Sigmoid colon (tissue), 7 donors: ENCODE data around the gene KDR. TPM values are rescaled to one million over a fixed set of nuclear protein-coding genes. Genes with fewer than 3 reads are reported as not detected.

ENCODE experiments used
- DNase-seq: peaks from one replicate; pipeline ENCODE4 v3.0.0-alpha.2; 2019
- H3K27ac ChIP-seq, 4 donors: fragments of 200-600 bp; sonication (generic); one replicate each; pipeline ENCODE4 v1.5.1; 2016 to 2019; ENCODE audit warnings: mild to moderate bottlenecking in 1 of 4
- H3K27me3 ChIP-seq, 3 donors: fragments of 200-600 bp; sonication (generic); one replicate each; pipeline ENCODE4 v1.5.1; 2019; ENCODE audit warnings: mild to moderate bottlenecking in 1 of 3
- H3K36me3 ChIP-seq, 4 donors: fragments of 200-600 bp; sonication (generic); one replicate each; pipeline ENCODE4 v1.5.1; 2016 to 2019
- H3K4me1 ChIP-seq, 4 donors: fragments of 200-600 bp; sonication (generic); one replicate each; pipeline ENCODE4 v1.5.1; 2017 to 2019
- H3K4me3 ChIP-seq, 4 donors: fragments of 200-600 bp; sonication (generic); one replicate each; pipeline ENCODE4 v1.5.1; 2017 to 2019; ENCODE audit warnings: mild to moderate bottlenecking in 2 of 4, moderate library complexity in 1 of 4
- H3K9me3 ChIP-seq, 4 donors: fragments of 200-600 bp in 3 of 4; sonication (generic) in 3 of 4; one replicate each; pipeline versions ENCODE4 v1.5.1 to v1.6.1; 2013 to 2019
- CTCF ChIP-seq, 4 experiments: fragments of 450-650 bp in 3 of 4; fragments of 200-600 bp in 1 of 4; IDR thresholded peaks; one replicate each; pipeline ENCODE4 v1.5.1; 2016 to 2019; ENCODE audit warnings: antibody characterized with exemption in 4 of 4, mild to moderate bottlenecking in 3 of 4, moderate library complexity in 2 of 4
- EP300 ChIP-seq, 4 donors: sonication (generic); formaldehyde crosslinking; IDR thresholded peaks; one replicate each; pipeline ENCODE4 v1.6.1; 2017; ENCODE audit warnings: antibody characterized with exemption in 4 of 4
- POLR2A ChIP-seq, 2 donors: fragments of 450-650 bp; IDR thresholded peaks; one replicate each; pipeline ENCODE4 v1.6.1; 2016; ENCODE audit warnings: antibody characterized with exemption in 2 of 2, mild to moderate bottlenecking in 2 of 2, moderate library complexity in 2 of 2
- POLR2AphosphoS5 ChIP-seq, 4 donors: sonication (generic); formaldehyde crosslinking; IDR thresholded peaks; one replicate each; pipeline ENCODE4 v1.6.1; 2017; ENCODE audit warnings: antibody characterized with exemption in 4 of 4
- WGBS, 2 donors: extraction: QIAGEN DNeasy Blood & Tissue Kit; methylation state at CpG; one replicate each; pipeline ENCODE4 v1.1.7; 2013; 5-methylcytosine and 5-hydroxymethylcytosine counted together
- intact Hi-C: fragments of 100-400 bp; cut with DNase I; formaldehyde crosslinking; loops from one replicate; pipeline ENCODE4 v1.15.1; 2023
- polyA plus RNA-seq, 3 donors: library from polyadenylated mRNA; stranded (reverse); fragments of 200-250 nt; gene quantifications; one replicate each; pipeline ENCODE4 v1.2.3, GENCODE V29; 2013
- total RNA-seq, 4 donors: library from RNA; depleted of rRNA; stranded (reverse); fragments of >200 nt; gene quantifications; one replicate each; pipeline ENCODE4 v1.1.0, GENCODE V29; 2016
- donor health status: healthy with polysubstance abuse.
- donor health status: Bipolar disorder and iron deficiency.
- donor health status: healthy.

KDR gene
- total and polyA plus RNA-seq, 7 donors, result 0.69 to 14.2 (median 9.9) TPM

DNA sequence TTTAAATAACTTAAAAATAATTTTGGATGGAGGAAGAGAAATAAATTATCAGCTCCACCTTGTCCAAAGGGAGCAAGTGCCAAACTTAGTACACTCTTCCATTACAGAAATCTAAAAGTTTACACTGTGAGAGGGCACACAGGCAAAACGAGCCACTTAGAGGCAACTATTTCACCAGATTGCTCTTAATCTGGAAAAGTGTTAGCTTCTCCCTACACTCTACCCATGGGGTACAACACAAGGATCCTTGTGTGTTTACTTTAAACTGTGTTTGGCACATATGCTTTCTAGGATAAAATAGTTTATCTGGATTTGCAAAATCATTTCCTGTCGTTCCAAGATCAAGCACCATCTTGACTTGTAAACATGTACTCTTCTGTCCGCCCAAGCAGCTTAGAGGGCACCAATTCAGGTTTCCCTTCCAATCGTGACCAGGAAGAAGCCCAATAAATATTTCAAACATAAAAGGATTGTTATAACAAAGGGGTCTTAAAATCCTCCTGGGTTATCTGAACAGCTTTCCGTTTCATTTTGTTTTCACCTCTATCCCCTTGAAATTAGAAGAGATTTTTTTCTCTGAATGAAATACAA is 29.0 kb upstream of the KDR start:
- TF ChIP-seq POLR2A (IDR thresholded peaks at IDR 0.05) (no peak), POLR2AphosphoS5 (IDR thresholded peaks at IDR 0.05) (no peak), EP300 (IDR thresholded peaks at IDR 0.05) (no peak), CTCF (IDR thresholded peaks at IDR 0.05) (no peak)
- no peak overlapping the region for H3K27ac ChIP-seq
- intact Hi-C loops, result no loop called here
- no peaks in the 10 kb centered on the region for H3K36me3 ChIP-seq
- WGBS, 2 donors, result 35 to 54% methylated on average over 5 of the region's 5 CpGs
- H3K4me1 ChIP-seq, result no peaks in the 10 kb centered on the region
- DNase-seq, result no peak
- H3K4me3 ChIP-seq, result no peak overlapping the region
- no peaks in the 10 kb centered on the region for H3K9me3 ChIP-seq
- H3K27me3 ChIP-seq, result peaks cover 0 to 11% (median 6%) of the 10 kb centered on the region in 3 donors

DNA sequence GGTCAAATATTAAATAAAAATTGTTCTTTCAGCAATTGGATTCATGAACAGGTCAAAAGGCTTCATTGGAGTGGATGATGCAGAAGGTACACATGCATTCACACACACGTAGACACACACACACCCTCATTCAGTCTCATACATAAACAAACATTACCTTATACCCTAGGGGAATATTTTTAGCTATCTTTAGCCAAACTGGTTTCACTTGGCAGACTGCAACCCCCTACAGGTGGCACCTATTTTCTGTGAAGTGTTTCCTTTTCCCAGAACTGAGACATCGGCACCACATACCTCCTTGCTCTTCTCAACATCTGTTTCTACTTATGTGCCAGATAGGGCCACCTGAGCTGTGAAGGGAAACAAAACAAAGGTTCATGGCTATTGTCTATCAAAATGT is 18.5 kb upstream of the KDR start:
- Histone ChIP-seq H3K27me3 (no peaks in the 10 kb centered on the region), H3K4me1 (no peaks in the 10 kb centered on the region), H3K27ac (no peak overlapping the region), H3K9me3 (no peaks in the 10 kb centered on the region), H3K36me3 (no peaks in the 10 kb centered on the region), H3K4me3 (no peak overlapping the region)
- 61% methylated on average over 2 of the region's 2 CpGs for WGBS, 2 donors
- DNase-seq, result no peak
- TF ChIP-seq CTCF (IDR thresholded peaks at IDR 0.05) (no peak), POLR2AphosphoS5 (IDR thresholded peaks at IDR 0.05) (no peak), POLR2A (IDR thresholded peaks at IDR 0.05) (no peak), EP300 (IDR thresholded peaks at IDR 0.05) (no peak)
- intact Hi-C loops, result no loop called here

DNA sequence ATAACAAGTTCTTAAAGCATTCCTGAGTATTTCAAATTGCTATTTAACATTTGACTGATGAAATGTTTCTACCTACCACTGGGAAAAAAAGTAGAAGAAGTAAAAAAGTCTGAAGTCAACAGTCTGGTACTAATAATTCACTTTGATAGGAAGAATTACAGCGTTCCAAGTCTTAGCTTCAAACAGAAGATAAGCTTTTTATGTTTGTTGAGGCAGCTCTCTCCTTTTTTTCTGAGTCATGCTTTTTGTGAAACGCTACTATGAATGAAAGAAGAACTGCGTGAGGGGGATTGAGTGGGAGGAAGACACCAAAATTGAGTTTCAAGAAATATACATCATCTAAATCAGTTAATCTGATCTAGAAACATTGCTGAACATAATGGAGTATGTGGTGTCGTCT is 13.0 kb upstream of the KDR start:
- H3K36me3 ChIP-seq, result no peaks in the 10 kb centered on the region
- H3K4me1 ChIP-seq, result no peaks in the 10 kb centered on the region
- H3K9me3 ChIP-seq, result no peaks in the 10 kb centered on the region
- intact Hi-C loops, result no loop called here
- H3K4me3 ChIP-seq, result no peak overlapping the region
- TF ChIP-seq POLR2A (IDR thresholded peaks at IDR 0.05) (no peak), CTCF (IDR thresholded peaks at IDR 0.05) (no peak), EP300 (IDR thresholded peaks at IDR 0.05) (no peak), POLR2AphosphoS5 (IDR thresholded peaks at IDR 0.05) (no peak)
- DNase-seq, result no peak
- H3K27me3 ChIP-seq, result no peaks in the 10 kb centered on the region
- WGBS, 2 donors, result 65 to 77% methylated on average over 4 of the region's 4 CpGs
- H3K27ac ChIP-seq, result no peak overlapping the region

DNA sequence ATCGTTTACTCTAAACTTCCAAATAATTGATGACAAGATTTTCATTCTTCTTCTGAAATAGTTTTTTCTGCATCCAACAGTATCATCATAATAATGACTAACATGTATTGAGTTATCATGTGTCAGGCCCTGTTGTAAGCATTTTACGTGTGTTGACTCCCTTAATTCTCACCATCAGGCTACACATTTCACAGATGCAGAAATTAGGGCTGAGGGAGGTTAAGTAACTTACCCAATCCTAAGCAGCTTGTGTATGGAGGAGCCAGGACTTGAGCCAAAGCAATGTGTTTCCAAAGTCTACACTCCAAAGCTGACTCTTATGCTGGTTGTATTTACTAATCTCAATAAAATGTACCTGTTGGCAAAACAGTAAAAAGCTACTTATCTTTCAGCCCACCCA is 11.2 kb upstream of the KDR start:
- H3K27me3 ChIP-seq, result no peaks in the 10 kb centered on the region
- no peaks in the 10 kb centered on the region for H3K4me1 ChIP-seq
- H3K4me3 ChIP-seq, result no peak overlapping the region
- no peaks in the 10 kb centered on the region for H3K9me3 ChIP-seq
- DNase-seq, result no peak
- no peak for TF ChIP-seq EP300 (IDR thresholded peaks at IDR 0.05)
- TF ChIP-seq POLR2AphosphoS5 (IDR thresholded peaks at IDR 0.05), result no peak
- TF ChIP-seq CTCF (IDR thresholded peaks at IDR 0.05), result no peak
- TF ChIP-seq POLR2A (IDR thresholded peaks at IDR 0.05), result no peak
- H3K27ac ChIP-seq, result no peak overlapping the region
- H3K36me3 ChIP-seq, result no peaks in the 10 kb centered on the region
- 76 to 90% methylated on average over 2 of the region's 2 CpGs for WGBS, 2 donors
- intact Hi-C loops, result no loop called here

DNA sequence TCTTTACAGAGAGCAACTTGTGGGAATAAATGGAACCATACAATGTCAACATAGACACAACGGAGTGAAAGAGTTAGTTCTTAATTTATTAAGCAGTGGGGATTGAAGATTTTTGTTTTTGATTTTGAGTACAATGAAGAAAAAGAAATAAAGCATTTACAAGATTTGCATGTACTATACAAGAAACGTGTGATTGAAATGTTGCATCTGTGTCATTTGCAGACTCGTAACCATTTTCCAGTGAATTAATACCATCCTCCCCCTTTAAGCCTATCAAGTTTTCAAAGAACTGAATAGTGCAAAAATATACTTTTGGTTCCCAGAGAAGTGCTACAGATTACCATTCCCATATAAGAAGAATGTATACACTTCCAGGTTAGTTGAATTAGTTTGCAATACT is 8.6 kb upstream of the KDR start:
- no peak for TF ChIP-seq POLR2A (IDR thresholded peaks at IDR 0.05)
- intact Hi-C loops, result no loop called here
- 78 to 87% methylated on average over 3 of the region's 3 CpGs for WGBS, 2 donors
- Histone ChIP-seq H3K27me3 (no peaks in the 10 kb centered on the region), H3K27ac (no peak overlapping the region), H3K36me3 (no peaks in the 10 kb centered on the region), H3K4me3 (no peak overlapping the region), H3K9me3 (no peaks in the 10 kb centered on the region), H3K4me1 (no peaks in the 10 kb centered on the region)
- no peak for DNase-seq
